H1 (cell line): ENCODE data around the gene RBMS1. TPM values are rescaled to one million over a fixed set of nuclear protein-coding genes. Genes with fewer than 3 reads are reported as not detected.

Source experiments
- CTCF ChIA-PET: fragments of 300-600 bp; sonication (Branson Sonifier 250); formaldehyde crosslinking; loops from one replicate; lab custom pipeline; 2021; ENCODE audit not compliant: partially characterized antibody; lab: Charles Lee
- POLR2A ChIA-PET: fragments of 300-600 bp; sonication (Branson Sonifier 250); formaldehyde crosslinking; loops from one replicate; lab custom pipeline; 2021; ENCODE audit warnings: inconsistent platforms; ENCODE audit not compliant: partially characterized antibody; lab: Charles Lee
- DNase-seq, 2 experiments: peaks; one replicate each; pipeline versions ENCODE4 v3.0.0 to v3.0.0-alpha.2; 2010 to 2022; ENCODE audit warnings: low spot score in 2 of 2, low read depth in 1 of 2, mixed read lengths in 1 of 2
- FAIRE-seq: peaks from 2 replicates; lab custom pipeline; 2011; peaks lifted over from hg19 to GRCh38; lab: Jason Lieb, UNC
- H2AFZ ChIP-seq: 2 replicates; pipeline ENCODE4 v1.8.1; 2012; ENCODE audit warnings: low read length, inconsistent platforms
- H2AK5ac ChIP-seq: 2 replicates; pipeline ENCODE4 v1.6.1; 2013; ENCODE audit warnings: low read depth, low read length
- H2BK120ac ChIP-seq: replicated peaks from 2 replicates; pipeline ENCODE3; 2013; ENCODE audit warnings: low read depth, low read length, inconsistent platforms
- H2BK12ac ChIP-seq: 2 replicates; pipeline ENCODE4 v1.6.1; 2013; ENCODE audit warnings: low read depth, low read length
- H2BK15ac ChIP-seq: 2 replicates; pipeline ENCODE4 v1.6.1; 2013; ENCODE audit warnings: low read length
- H2BK20ac ChIP-seq: 2 replicates; pipeline ENCODE4 v1.6.1; 2013; ENCODE audit warnings: low read length
- H2BK5ac ChIP-seq: 2 replicates; pipeline ENCODE4 v1.6.1; 2013; ENCODE audit warnings: low read depth, low read length
- H3K14ac ChIP-seq: 2 replicates; pipeline ENCODE4 v1.6.1; 2013; ENCODE audit warnings: inconsistent platforms; ENCODE audit not compliant: insufficient read length
- H3K18ac ChIP-seq: 2 replicates; pipeline ENCODE4 v1.6.1; 2013; ENCODE audit warnings: low read length; ENCODE audit errors: extremely low read depth
- H3K23ac ChIP-seq: 2 replicates; pipeline ENCODE4 v1.6.1; 2013; ENCODE audit warnings: inconsistent platforms; ENCODE audit not compliant: insufficient read length
- H3K23me2 ChIP-seq: 2 replicates; pipeline ENCODE4 v1.6.1; 2013; ENCODE audit warnings: low read depth, low read length
- H3K27ac ChIP-seq: 2 replicates; pipeline ENCODE4 v1.6.1; 2011; ENCODE audit warnings: low read depth, low read length, inconsistent platforms
- H3K27me3 ChIP-seq, 4 experiments: replicated peaks in 1 of 4; 1 replicate in 1 of 4; 2 replicates in 3 of 4; pipeline versions ENCODE4 v1.6.1 to v1.8.1; 2011 to 2013; ENCODE audit warnings: low read length in 3 of 4, mild to moderate bottlenecking in 3 of 4, inconsistent platforms in 2 of 4, mixed read lengths in 2 of 4, moderate library complexity in 1 of 4; ENCODE audit not compliant: control insufficient read depth in 3 of 4, insufficient read depth in 3 of 4; ENCODE audit errors: extremely low read depth in 1 of 4
- H3K36me3 ChIP-seq, 4 experiments: 2 replicates each; pipeline versions ENCODE4 v1.6.1 to v1.8.1; 2011 to 2013; ENCODE audit warnings: mild to moderate bottlenecking in 4 of 4, low read length in 3 of 4, moderate library complexity in 2 of 4, control low read depth in 1 of 4, inconsistent platforms in 1 of 4; ENCODE audit not compliant: insufficient read depth in 4 of 4, control insufficient read depth in 2 of 4
- H3K4ac ChIP-seq: replicated peaks from 2 replicates; pipeline ENCODE3; 2013; ENCODE audit warnings: low read length, low read depth, mixed read lengths, inconsistent platforms; ENCODE audit not compliant: insufficient read length
- H3K4me1 ChIP-seq, 4 experiments: replicated peaks in 1 of 4; 1 replicate in 1 of 4; 2 replicates in 3 of 4; pipeline versions ENCODE4 v1.6.1 to v1.8.1; 2011 to 2013; ENCODE audit warnings: low read length in 3 of 4, inconsistent platforms in 2 of 4, mixed read lengths in 1 of 4; ENCODE audit not compliant: insufficient read depth in 4 of 4, control insufficient read depth in 3 of 4
- H3K4me2 ChIP-seq, 2 experiments: 2 replicates each; pipeline versions ENCODE4 v1.6.1 to v1.8.1; 2011 to 2013; ENCODE audit warnings: low read depth in 2 of 2, low read length in 2 of 2, control low read depth in 1 of 2, inconsistent platforms in 1 of 2, mild to moderate bottlenecking in 1 of 2; ENCODE audit not compliant: insufficient read depth in 1 of 2
- H3K4me3 ChIP-seq, 4 experiments: fragments of 200-600, 300-600 bp in 1 of 4; sonication (generic), shearing (Covaris generic), sonication (Bioruptor Twin) in 1 of 4; 2 replicates each; pipeline versions ENCODE4 v1.5.1 to v1.8.1; 2011 to 2016; ENCODE audit warnings: low read length in 4 of 4, low read depth in 3 of 4, control low read depth in 2 of 4, inconsistent platforms in 2 of 4, mild to moderate bottlenecking in 2 of 4, mixed read lengths in 1 of 4, moderate library complexity in 1 of 4; ENCODE audit not compliant: insufficient read depth in 2 of 4; ENCODE audit errors: extremely low read depth in 1 of 4
- H3K56ac ChIP-seq: replicated peaks from 2 replicates; pipeline ENCODE3; 2013; ENCODE audit warnings: low read depth, mild to moderate bottlenecking, mixed read lengths, low read length, inconsistent platforms; ENCODE audit not compliant: insufficient read length
- H3K79me1 ChIP-seq: 2 replicates; pipeline ENCODE4 v1.6.1; 2013; ENCODE audit warnings: low read depth, low read length, control low read depth
- H3K79me2 ChIP-seq, 2 experiments: 2 replicates each; pipeline versions ENCODE4 v1.6.1 to v1.8.1; 2012 to 2013; ENCODE audit warnings: low read length in 2 of 2, mild to moderate bottlenecking in 2 of 2, inconsistent platforms in 1 of 2; ENCODE audit not compliant: insufficient read depth in 2 of 2, control insufficient read depth in 1 of 2
- H3K9ac ChIP-seq, 4 experiments: replicated peaks in 1 of 4; 1 replicate in 1 of 4; 2 replicates in 3 of 4; pipeline versions ENCODE4 v1.6.1 to v1.8.1; 2011 to 2013; ENCODE audit warnings: low read depth in 3 of 4, low read length in 3 of 4, control low read depth in 2 of 4, mild to moderate bottlenecking in 2 of 4, moderate library complexity in 2 of 4, inconsistent platforms in 1 of 4; ENCODE audit errors: extremely low read depth in 1 of 4
- H3K9me3 ChIP-seq, 2 experiments: 2 replicates each; pipeline versions ENCODE4 v1.6.1 to v1.8.1; 2012 to 2013; ENCODE audit warnings: mild to moderate bottlenecking in 2 of 2, moderate library complexity in 2 of 2, control low read depth in 1 of 2, inconsistent platforms in 1 of 2, low read depth in 1 of 2, low read length in 1 of 2, mixed read lengths in 1 of 2; ENCODE audit not compliant: insufficient read depth in 2 of 2
- H4K20me1 ChIP-seq, 2 experiments: replicated peaks in 1 of 2; 2 replicates each; pipeline versions ENCODE3 to v1.8.1; 2011 to 2013; ENCODE audit warnings: inconsistent platforms in 2 of 2, low read length in 2 of 2, mild to moderate bottlenecking in 1 of 2; ENCODE audit not compliant: insufficient read depth in 2 of 2, control insufficient read depth in 1 of 2
- H4K5ac ChIP-seq: 2 replicates; pipeline ENCODE4 v1.6.1; 2013; ENCODE audit warnings: low read length, low read depth, mixed read lengths, inconsistent platforms; ENCODE audit not compliant: insufficient read length
- H4K8ac ChIP-seq: 2 replicates; pipeline ENCODE4 v1.8.0; 2013; ENCODE audit warnings: mild to moderate bottlenecking, moderate library complexity, low read length, inconsistent platforms; ENCODE audit not compliant: insufficient read depth; ENCODE audit errors: extremely low read depth
- H4K91ac ChIP-seq: replicated peaks from 2 replicates; pipeline ENCODE3; 2013; ENCODE audit warnings: low read length, mixed read lengths, inconsistent platforms; ENCODE audit not compliant: insufficient read length
- ASH2L ChIP-seq: fragments of 200-600, 300-600 bp; sonication (generic); IDR thresholded peaks from one replicate; pipeline ENCODE4 v1.7.1; 2017; ENCODE audit warnings: low read length
- BRCA1 ChIP-seq: IDR thresholded peaks from 2 replicates; pipeline ENCODE4 v1.6.1; 2012; ENCODE audit warnings: low read depth, low read length, improper control_type of control experiment
- EP300 ChIP-seq, 2 experiments: IDR thresholded peaks; 1 replicate in 1 of 2; 2 replicates in 1 of 2; pipeline ENCODE4 v1.6.1; 2011 to 2012; ENCODE audit warnings: low read depth in 2 of 2, low read length in 2 of 2, mild to moderate bottlenecking in 2 of 2, borderline replicate concordance in 1 of 2, inconsistent platforms in 1 of 2, moderate library complexity in 1 of 2
- GTF2F1 ChIP-seq: IDR thresholded peaks from 2 replicates; pipeline ENCODE4 v1.6.1; 2012; ENCODE audit warnings: low read depth, low read length, improper control_type of control experiment, borderline replicate concordance
- KDM5A ChIP-seq: fragments of 200-600 bp; IDR thresholded peaks from 2 replicates; pipeline ENCODE4 v1.7.1; 2012; ENCODE audit warnings: mild to moderate bottlenecking, low read length, inconsistent platforms, mixed read lengths
- PHF8 ChIP-seq: fragments of 200-600 bp; sonication (generic); conservative IDR thresholded peaks from 2 replicates; pipeline ENCODE4 v1.7.1; 2012; ENCODE audit warnings: low read depth, mild to moderate bottlenecking, inconsistent platforms, low read length, moderate library complexity
- RBBP5 ChIP-seq: IDR thresholded peaks from 2 replicates; pipeline ENCODE4 v1.7.1; 2012; ENCODE audit warnings: low read depth, mild to moderate bottlenecking, inconsistent platforms, low read length, moderate library complexity, borderline replicate concordance
- RXRA ChIP-seq: IDR thresholded peaks from 2 replicates; pipeline ENCODE4 v1.6.1; 2011; ENCODE audit warnings: low read depth, mild to moderate bottlenecking, low read length, moderate library complexity; ENCODE audit not compliant: insufficient read depth
- SIN3A ChIP-seq, 2 experiments: IDR thresholded peaks in 1 of 2; conservative IDR thresholded peaks in 1 of 2; 2 replicates each; pipeline ENCODE4 v1.6.1; 2011 to 2012; ENCODE audit warnings: low read length in 2 of 2, improper control_type of control experiment in 1 of 2, low read depth in 1 of 2, mild to moderate bottlenecking in 1 of 2
- YY1 ChIP-seq: IDR thresholded peaks from 2 replicates; pipeline ENCODE4 v1.6.1; 2011; ENCODE audit warnings: low read depth, mild to moderate bottlenecking, low read length
- ZNF274 ChIP-seq: IDR thresholded peaks from 2 replicates; pipeline ENCODE4 v1.7.0; 2012; ENCODE audit warnings: low read length, borderline replicate concordance; ENCODE audit errors: extremely low read depth
- WGBS, 2 experiments: shearing (Covaris generic) in 1 of 2; methylation state at CpG; one replicate each; pipeline versions ENCODE4 v1.1.6 to v1.1.7; 2013 to 2015; ENCODE audit warnings: low lambda C conversion rate in 2 of 2, mixed read lengths in 2 of 2, inconsistent platforms in 1 of 2, low coverage in 1 of 2, missing lambda C conversion rate in 1 of 2; ENCODE audit not compliant: insufficient replicate concordance in 2 of 2, insufficient coverage in 1 of 2, insufficient read length in 1 of 2; ENCODE audit errors: extremely low coverage in 1 of 2, missing lambda C conversion rate in 1 of 2; 5-methylcytosine and 5-hydroxymethylcytosine counted together
- polyA plus RNA-seq, 7 experiments: library from polyadenylated mRNA; depleted of rRNA in 3 of 7; stranded (reverse) in 5 of 7; unstranded in 2 of 7; fragments of >200 nt in 5 of 7; fragments of 200-250 nt in 2 of 7; gene quantifications; 1 replicate in 5 of 7; 2 replicates in 1 of 7; 4 replicates in 1 of 7; pipeline versions ENCODE4 v1.2.1 to v1.2.3, GENCODE V29; 2011 to 2013; ENCODE audit warnings: missing spikeins in 2 of 7, mixed read lengths in 2 of 7
- total RNA-seq: library from RNA; stranded (reverse); fragmentation: NEBNext Ultra II Directional; extraction: Animal tissue kit (Norgen Biotek cat#: 25700); gene quantifications from 2 replicates; pipeline ENCODE4 v1.2.1, GENCODE V29; 2021
- TF ChIP-seq, protein P1 (sequence below): IDR thresholded peaks from 2 replicates; pipeline ENCODE4 v1.6.1; 2012; ENCODE audit warnings: inconsistent platforms

RBMS1 gene
- total and polyA plus RNA-seq, 2 of the 8 experiments (the other 6 are each of a cell fraction or from before 2014, with no cell fraction given), result 53.7 to 60.0 TPM

- H3K4me3 ChIP-seq, result no peak overlapping the region
- H3K23ac ChIP-seq, result no peak overlapping the region
- no peak overlapping the region for H2BK15ac ChIP-seq
- no peak for DNase-seq
- no peak overlapping the region for H4K8ac ChIP-seq
- H2AK5ac ChIP-seq, result no peak overlapping the region
- FAIRE-seq, result no peak
- no peak overlapping the region for H3K14ac ChIP-seq
- no peak overlapping the region for H2BK5ac ChIP-seq
- peaks cover 0 to 7% of the 10 kb centered on the region in 2 experiments for H4K20me1 ChIP-seq
- H2BK120ac ChIP-seq, result no peak overlapping the region
- no peak overlapping the region for H3K4me2 ChIP-seq
- no peak overlapping the region for H2BK12ac ChIP-seq
- H3K18ac ChIP-seq, result no peak overlapping the region
- no peaks in the 10 kb centered on the region for H3K27me3 ChIP-seq
- H3K4ac ChIP-seq, result no peak overlapping the region
- ChIA-PET POLR2A (interaction anchor here (2.0 kb wide), 1 partner anchor 26 kb away, joined by 6 read pairs; no protein-coding TSS in a partner anchor), CTCF (interaction anchor here (1.0 to 2.5 kb wide), 4 partner anchors 12 to 57 kb away, joined by 3 to 8 read pairs (median 4); no protein-coding TSS in a partner anchor)
- H3K23me2 ChIP-seq, result no peaks in the 10 kb centered on the region
- H3K9ac ChIP-seq, result no peak overlapping the region
- no peak overlapping the region for H4K91ac ChIP-seq
- peaks cover 0 to 78% of the 10 kb centered on the region in 2 experiments; a peak in 3 of 4 replicates for H3K79me2 ChIP-seq
- H3K36me3 ChIP-seq, result no peaks in the 10 kb centered on the region
- H3K4me1 ChIP-seq, result peaks cover 4 to 17% (median 12%) of the 10 kb centered on the region in 4 experiments; a peak in 6 of 7 replicates
- H3K27ac ChIP-seq, result no peak overlapping the region
- no peak overlapping the region for H2BK20ac ChIP-seq
- no peak overlapping the region for H2AFZ ChIP-seq
- H4K5ac ChIP-seq, result no peak overlapping the region
- no peaks in the 10 kb centered on the region for H3K9me3 ChIP-seq
- 89% methylated on average over 5 of the region's 5 CpGs; no CpG with 5 or more reads in 1 of the 2 experiments for WGBS, 2 experiments
- H3K79me1 ChIP-seq, result no peaks in the 10 kb centered on the region; the same call in 1 of the 2 replicates
- H3K56ac ChIP-seq, result no peak overlapping the region
- TF ChIP-seq GTF2F1 (no peak), BRCA1 (no peak), KDM5A (no peak), RBBP5 (no peak), PHF8 (no peak), RXRA (no peak), YY1 (no peak), EP300 (IDR thresholded peaks at IDR 0.05; ENCODE audit: borderline replicate concordance in 1 of 2, low read depth in 2 of 2, low read length in 2 of 2) (no peak), SIN3A (conservative IDR thresholded peaks at IDR 0.05 in 1 of 2, IDR thresholded peaks at IDR 0.05 in 1 of 2; ENCODE audit: low read depth in 1 of 2, low read length in 2 of 2) (no peak), ZNF274 (no peak), ASH2L (no peak)
- TF ChIP-seq, protein P1, sequence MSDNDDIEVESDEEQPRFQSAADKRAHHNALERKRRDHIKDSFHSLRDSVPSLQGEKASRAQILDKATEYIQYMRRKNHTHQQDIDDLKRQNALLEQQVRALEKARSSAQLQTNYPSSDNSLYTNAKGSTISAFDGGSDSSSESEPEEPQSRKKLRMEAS, result no peak
Observed at GRCh38 chr2:160381425-160381951, 112.1 kb downstream of the RBMS1 start.
